Measurements from ENCODE around the gene RAP1GAP2. TPM values are rescaled to one million over a fixed set of nuclear protein-coding genes. Genes with fewer than 3 reads are reported as not detected.

Gene RAP1GAP2
- total and polyA plus RNA-seq, 8 donors, result 11.8 to 92.4 (median 31.0) TPM

DNA sequence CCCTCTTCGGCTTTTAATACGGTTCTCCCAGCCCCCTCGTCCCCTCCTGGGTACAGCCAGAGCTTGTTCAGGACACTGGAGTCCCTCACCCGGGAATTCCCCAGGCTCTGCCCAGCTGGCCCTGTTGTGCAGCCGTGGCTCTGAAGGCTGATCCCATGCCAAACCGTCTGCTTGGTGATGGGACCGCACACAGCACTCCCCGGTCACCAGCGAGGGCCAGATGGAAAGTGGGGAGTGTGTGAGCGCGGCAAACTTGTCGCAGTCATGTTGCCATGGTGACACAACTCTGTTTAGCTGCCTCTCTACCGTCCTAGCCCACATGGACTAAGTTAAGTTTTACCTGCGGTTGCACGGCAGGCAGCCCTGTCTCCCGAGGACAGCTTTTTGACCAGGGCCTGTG lies 107.9 kb downstream of the RAP1GAP2 start:
- H3K4me1 ChIP-seq, result peaks cover 22 to 54% (median 34%) of the 10 kb centered on the region in 4 donors
- peaks cover 0 to 24% (median 10%) of the 10 kb centered on the region in 4 donors for H3K36me3 ChIP-seq
- TF ChIP-seq POLR2AphosphoS5 (IDR thresholded peaks at IDR 0.05), result peak in 2 of 3 donors; percentile 5 to 33
- TF ChIP-seq POLR2A (IDR thresholded peaks at IDR 0.05), result no peak
- WGBS, 5 donors, result 15 to 29% (median 16%) methylated on average over 10 to 16 of the region's 16 CpGs
- H3K27me3 ChIP-seq, result no peaks in the 10 kb centered on the region
- peak; percentile 76 to 92 for DNase-seq
- H3K27ac ChIP-seq, result peak overlapping the region; percentile 70 to 89 (median 75)
- no peaks in the 10 kb centered on the region for H3K9me3 ChIP-seq
- intact Hi-C loops (cut with DNase I; ENCODE audit: low total_unique reads), result no loop called here
- no peak overlapping the region for H3K4me3 ChIP-seq

DNA sequence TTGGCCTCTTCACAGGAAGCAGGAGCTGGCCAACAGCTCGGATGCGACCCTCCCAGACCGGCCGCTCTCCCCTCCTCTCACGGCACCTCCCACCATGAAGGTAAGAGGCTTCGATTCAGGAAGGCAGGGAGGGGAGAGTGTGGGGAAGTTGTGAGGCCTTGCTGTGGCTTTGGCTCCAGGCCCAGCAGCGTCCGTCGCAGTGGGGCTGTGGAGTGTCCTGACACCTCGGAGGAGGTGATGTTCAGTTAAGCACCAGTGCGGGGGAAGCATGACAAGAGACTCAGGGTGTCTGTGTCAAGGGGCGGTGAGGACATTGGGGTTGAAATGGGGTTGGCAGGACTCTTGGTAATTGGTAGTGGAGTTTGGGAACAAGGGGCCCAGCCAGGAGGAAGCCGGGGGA lies 109.0 kb downstream of the RAP1GAP2 start:
- 71 to 81% (median 75%) methylated on average over 13 of the region's 13 CpGs for WGBS, 5 donors
- no peaks in the 10 kb centered on the region for H3K27me3 ChIP-seq
- H3K9me3 ChIP-seq, result no peaks in the 10 kb centered on the region
- H3K4me1 ChIP-seq, result peaks cover 21 to 53% (median 36%) of the 10 kb centered on the region in 4 donors
- H3K4me3 ChIP-seq, result no peak overlapping the region
- no peak for TF ChIP-seq POLR2AphosphoS5 (IDR thresholded peaks at IDR 0.05)
- TF ChIP-seq, protein P1, sequence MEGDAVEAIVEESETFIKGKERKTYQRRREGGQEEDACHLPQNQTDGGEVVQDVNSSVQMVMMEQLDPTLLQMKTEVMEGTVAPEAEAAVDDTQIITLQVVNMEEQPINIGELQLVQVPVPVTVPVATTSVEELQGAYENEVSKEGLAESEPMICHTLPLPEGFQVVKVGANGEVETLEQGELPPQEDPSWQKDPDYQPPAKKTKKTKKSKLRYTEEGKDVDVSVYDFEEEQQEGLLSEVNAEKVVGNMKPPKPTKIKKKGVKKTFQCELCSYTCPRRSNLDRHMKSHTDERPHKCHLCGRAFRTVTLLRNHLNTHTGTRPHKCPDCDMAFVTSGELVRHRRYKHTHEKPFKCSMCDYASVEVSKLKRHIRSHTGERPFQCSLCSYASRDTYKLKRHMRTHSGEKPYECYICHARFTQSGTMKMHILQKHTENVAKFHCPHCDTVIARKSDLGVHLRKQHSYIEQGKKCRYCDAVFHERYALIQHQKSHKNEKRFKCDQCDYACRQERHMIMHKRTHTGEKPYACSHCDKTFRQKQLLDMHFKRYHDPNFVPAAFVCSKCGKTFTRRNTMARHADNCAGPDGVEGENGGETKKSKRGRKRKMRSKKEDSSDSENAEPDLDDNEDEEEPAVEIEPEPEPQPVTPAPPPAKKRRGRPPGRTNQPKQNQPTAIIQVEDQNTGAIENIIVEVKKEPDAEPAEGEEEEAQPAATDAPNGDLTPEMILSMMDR (IDR thresholded peaks at IDR 0.05), result no peak
- TF ChIP-seq EP300 (IDR thresholded peaks at IDR 0.05), result no peak
- TF ChIP-seq POLR2A (IDR thresholded peaks at IDR 0.05), result no peak
- peaks cover 0 to 25% (median 10%) of the 10 kb centered on the region in 4 donors for H3K36me3 ChIP-seq
- peak overlapping the region; percentile 11 to 70 (median 35) for H3K27ac ChIP-seq
- peak in 1 of 2 donors; percentile 13 for DNase-seq
- intact Hi-C loops (cut with DNase I; ENCODE audit: low total_unique reads), result no loop called here

DNA sequence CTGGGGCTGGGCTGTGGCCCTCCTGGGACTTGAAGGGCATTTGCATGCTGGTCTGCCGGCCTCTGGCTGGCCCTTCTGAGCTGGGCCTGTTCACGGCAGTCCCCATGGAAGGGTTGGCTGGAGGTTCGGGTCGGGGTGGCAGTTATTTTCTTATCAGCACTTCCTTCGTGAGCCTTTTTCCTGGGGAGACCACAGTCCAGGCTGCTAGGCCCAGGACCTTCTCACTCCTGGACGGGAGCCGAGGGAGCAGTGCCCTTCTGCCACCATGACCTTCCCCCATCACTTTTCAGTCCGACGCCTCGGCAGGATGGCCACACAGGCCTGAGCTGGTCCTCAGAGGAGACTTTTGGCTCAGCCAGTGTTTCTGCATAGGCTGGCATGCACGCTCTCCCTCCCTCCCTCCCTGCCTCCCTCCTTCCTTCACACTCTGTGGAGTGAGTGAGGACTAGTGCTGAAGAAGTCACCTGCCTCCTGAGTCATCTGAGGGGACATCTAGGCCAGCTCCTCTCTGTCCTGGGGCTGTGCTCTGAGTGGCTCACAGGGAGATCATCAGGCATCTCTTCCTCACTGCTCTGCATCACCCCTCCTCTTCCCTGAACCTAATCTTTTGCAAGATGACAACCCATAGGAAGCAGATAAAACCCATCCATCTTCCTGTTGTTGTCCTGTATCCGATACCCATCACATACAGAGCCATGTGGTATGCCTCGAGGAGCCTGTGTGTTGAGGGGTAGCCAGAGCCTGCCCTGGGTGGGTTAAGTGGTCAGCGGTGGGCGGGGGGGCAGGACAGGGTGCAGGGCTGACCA lies 109.7 kb downstream of the RAP1GAP2 start:
- peak in 1 of 2 donors; percentile 6 for DNase-seq
- H3K27ac ChIP-seq, result peak overlapping the region; percentile 11 to 70 (median 35)
- TF ChIP-seq, protein P1 (IDR thresholded peaks at IDR 0.05), result no peak
- no peak for TF ChIP-seq POLR2A (IDR thresholded peaks at IDR 0.05)
- no peak for TF ChIP-seq POLR2AphosphoS5 (IDR thresholded peaks at IDR 0.05)
- TF ChIP-seq EP300 (IDR thresholded peaks at IDR 0.05), result no peak
- no peak overlapping the region for H3K4me3 ChIP-seq
- H3K4me1 ChIP-seq, result peaks cover 14 to 51% (median 32%) of the 10 kb centered on the region in 4 donors
- H3K27me3 ChIP-seq, result no peaks in the 10 kb centered on the region
- H3K9me3 ChIP-seq, result no peaks in the 10 kb centered on the region
- H3K36me3 ChIP-seq, result peaks cover 0 to 25% (median 10%) of the 10 kb centered on the region in 4 donors
- 74 to 89% (median 82%) methylated on average over 13 to 15 of the region's 15 CpGs for WGBS, 5 donors
- intact Hi-C loops (cut with DNase I; ENCODE audit: low total_unique reads), result no loop called here

DNA sequence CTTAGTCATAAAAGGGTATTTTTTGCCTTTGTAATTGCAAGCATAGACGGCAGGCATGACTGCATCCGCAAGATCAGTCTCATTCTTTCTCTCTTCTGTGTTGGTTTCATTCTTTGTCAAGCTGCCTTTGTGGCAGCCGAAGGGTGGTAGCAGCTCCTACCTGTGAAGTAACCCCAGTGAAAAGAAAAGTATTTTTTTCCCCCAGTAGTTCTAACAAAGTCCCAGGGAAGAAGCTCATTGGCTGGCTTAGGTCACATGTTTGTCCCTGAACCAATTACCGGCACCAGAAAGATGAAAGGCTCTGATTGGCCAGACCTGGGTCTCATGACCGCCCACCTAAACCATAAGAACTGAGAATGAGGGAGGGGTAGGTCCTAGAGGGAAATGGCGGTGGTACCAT lies 110.7 kb downstream of the RAP1GAP2 start:
- 84 to 95% (median 91%) methylated on average over 6 of the region's 6 CpGs for WGBS, 5 donors
- H3K9me3 ChIP-seq, result no peaks in the 10 kb centered on the region
- no peak overlapping the region for H3K4me3 ChIP-seq
- DNase-seq, result no peak
- TF ChIP-seq, protein P1 (IDR thresholded peaks at IDR 0.05), result no peak
- TF ChIP-seq POLR2AphosphoS5 (IDR thresholded peaks at IDR 0.05) (no peak), POLR2A (IDR thresholded peaks at IDR 0.05) (no peak), EP300 (IDR thresholded peaks at IDR 0.05) (no peak)
- H3K27me3 ChIP-seq, result no peaks in the 10 kb centered on the region
- H3K27ac ChIP-seq, result no peak overlapping the region
- H3K4me1 ChIP-seq, result peaks cover 11 to 45% (median 27%) of the 10 kb centered on the region in 4 donors
- intact Hi-C loops (cut with DNase I; ENCODE audit: low total_unique reads), result no loop called here
- H3K36me3 ChIP-seq, result peaks cover 0 to 25% (median 10%) of the 10 kb centered on the region in 4 donors
